ENCODE data around the gene FKBP8.

FKBP8 gene

GRCh38 chr19:18521692-18522123 is 21.7 kb downstream of the FKBP8 start, which contains the start of gene ELL:
ELL (minus strand) TSS chr19:18522070; CDS start chr19:18522055, 15 bp downstream.
- DNase-seq (ENCODE audit: low read depth): no peak

GRCh38 chr19:18520848-18521691 is 22.3 kb downstream of the FKBP8 start:
- no peak for DNase-seq (ENCODE audit: low read depth)

GRCh38 chr19:18519962-18520847 is 23.2 kb downstream of the FKBP8 start:
- peak; percentile 79 for DNase-seq (ENCODE audit: low read depth)

GRCh38 chr19:18518639-18519038 is 24.7 kb downstream of the FKBP8 start:
- no peak for DNase-seq (ENCODE audit: low read depth)

- no peak for DNase-seq (ENCODE audit: low read depth)
Observed at GRCh38 chr19:18517606-18518005, 25.8 kb downstream of the FKBP8 start.

- DNase-seq (ENCODE audit: low read depth): no peak
Observed at GRCh38 chr19:18515959-18516358, 27.4 kb downstream of the FKBP8 start.

- DNase-seq (ENCODE audit: low read depth): peak; percentile 71
Observed at GRCh38 chr19:18514800-18515682, 28.3 kb downstream of the FKBP8 start.

- DNase-seq (ENCODE audit: low read depth): no peak
Observed at GRCh38 chr19:18513868-18514267, 29.5 kb downstream of the FKBP8 start.

- DNase-seq (ENCODE audit: low read depth): no peak
Observed at GRCh38 chr19:18510216-18510615, 33.2 kb downstream of the FKBP8 start.

- DNase-seq (ENCODE audit: low read depth): no peak
Observed at GRCh38 chr19:18508585-18508984, 34.8 kb downstream of the FKBP8 start.

- no peak for DNase-seq (ENCODE audit: low read depth)
Observed at GRCh38 chr19:18507727-18508440, 35.5 kb downstream of the FKBP8 start.

- DNase-seq (ENCODE audit: low read depth): no peak
Observed at GRCh38 chr19:18507021-18507726, 36.2 kb downstream of the FKBP8 start.

GRCh38 chr19:18506101-18506930 is 37.1 kb downstream of the FKBP8 start:
- no peak for DNase-seq (ENCODE audit: low read depth)

GRCh38 chr19:18504886-18505610 is 38.3 kb downstream of the FKBP8 start:
- DNase-seq (ENCODE audit: low read depth): no peak

GRCh38 chr19:18503971-18504885 is 39.1 kb downstream of the FKBP8 start:
- DNase-seq (ENCODE audit: low read depth): no peak

- no peak for DNase-seq (ENCODE audit: low read depth)
Observed at GRCh38 chr19:18503337-18503970, 39.9 kb downstream of the FKBP8 start.

GRCh38 chr19:18502638-18503294 is 40.6 kb downstream of the FKBP8 start:
- DNase-seq (ENCODE audit: low read depth): no peak
